H9 (cell line): ENCODE data around the gene DCTN2. TPM values are rescaled to one million over a fixed set of nuclear protein-coding genes. Genes with fewer than 3 reads are reported as not detected.
A peak's percentile ranks its signal among the peaks of the same experiment; 100 is the strongest.

Experiments
- DNase-seq: peaks from one replicate; pipeline ENCODE4 v3.0.0-alpha.2; 2017
- H2AFZ ChIP-seq: one replicate; pipeline ENCODE4 v1.6.1; 2013; ENCODE audit warnings: mild to moderate bottlenecking, low read length, control low read depth, moderate library complexity
- H2AK5ac ChIP-seq: 2 replicates; pipeline ENCODE4 v1.6.1; 2013; ENCODE audit warnings: low read length, control low read depth, mixed read lengths; ENCODE audit not compliant: insufficient read length
- H2BK120ac ChIP-seq: one replicate; pipeline ENCODE4 v1.6.1; 2013; ENCODE audit warnings: low read depth, mild to moderate bottlenecking, low read length, control low read depth, inconsistent platforms; ENCODE audit not compliant: poor library complexity, severe bottlenecking
- H2BK12ac ChIP-seq: 2 replicates; pipeline ENCODE4 v1.6.1; 2013; ENCODE audit warnings: low read length, control low read depth, mixed read lengths, low read depth; ENCODE audit not compliant: insufficient read length
- H2BK15ac ChIP-seq: 2 replicates; pipeline ENCODE4 v1.6.1; 2013; ENCODE audit warnings: low read depth, low read length, control low read depth
- H2BK20ac ChIP-seq: one replicate; pipeline ENCODE4 v1.6.1; 2013; ENCODE audit warnings: low read depth, mild to moderate bottlenecking, low read length, control low read depth, inconsistent platforms; ENCODE audit not compliant: poor library complexity, severe bottlenecking
- H2BK5ac ChIP-seq: 2 replicates; pipeline ENCODE4 v1.6.1; 2013; ENCODE audit warnings: low read length, control low read depth, mixed read lengths; ENCODE audit not compliant: insufficient read length
- H3K14ac ChIP-seq: 2 replicates; pipeline ENCODE4 v1.6.1; 2013; ENCODE audit warnings: low read length, control low read depth; ENCODE audit not compliant: insufficient read depth
- H3K18ac ChIP-seq: 2 replicates; pipeline ENCODE4 v1.6.1; 2013; ENCODE audit warnings: low read depth, mild to moderate bottlenecking, mixed read lengths, low read length, control low read depth; ENCODE audit not compliant: insufficient read length
- H3K23ac ChIP-seq: 2 replicates; pipeline ENCODE4 v1.6.1; 2013; ENCODE audit warnings: low read length, control low read depth, mixed read lengths, low read depth; ENCODE audit not compliant: insufficient read length
- H3K23me2 ChIP-seq: 2 replicates; pipeline ENCODE4 v1.6.1; 2013; ENCODE audit warnings: low read depth, mild to moderate bottlenecking, mixed read lengths, low read length, control low read depth; ENCODE audit not compliant: insufficient read length, poor library complexity, severe bottlenecking
- H3K27ac ChIP-seq: 2 replicates; pipeline ENCODE4 v1.5.1; 2013; ENCODE audit warnings: low read length, control low read depth, mixed read lengths, low read depth; ENCODE audit not compliant: insufficient read length
- H3K27me3 ChIP-seq: 2 replicates; pipeline ENCODE4 v1.6.1; 2013; ENCODE audit warnings: low read length, control low read depth, inconsistent platforms; ENCODE audit not compliant: insufficient read depth
- H3K4ac ChIP-seq: 2 replicates; pipeline ENCODE4 v1.6.1; 2013; ENCODE audit warnings: low read depth, mild to moderate bottlenecking, control low read depth, inconsistent platforms, low read length, moderate library complexity
- H3K4me1 ChIP-seq: 2 replicates; pipeline ENCODE4 v1.6.1; 2013; ENCODE audit warnings: low read length, control low read depth, inconsistent platforms; ENCODE audit not compliant: insufficient read depth
- H3K4me2 ChIP-seq: 2 replicates; pipeline ENCODE4 v1.6.1; 2013; ENCODE audit warnings: low read length, control low read depth, mixed read lengths; ENCODE audit not compliant: insufficient read length, insufficient read depth
- H3K56ac ChIP-seq: 2 replicates; pipeline ENCODE4 v1.6.1; 2013; ENCODE audit warnings: low read depth, mild to moderate bottlenecking, mixed read lengths, low read length, control low read depth; ENCODE audit not compliant: insufficient read length
- H3K79me1 ChIP-seq: 2 replicates; pipeline ENCODE4 v1.6.1; 2013; ENCODE audit warnings: low read depth, mild to moderate bottlenecking, moderate library complexity, low read length, control low read depth, inconsistent platforms; ENCODE audit not compliant: insufficient read depth, poor library complexity, severe bottlenecking
- H3K79me2 ChIP-seq: 2 replicates; pipeline ENCODE4 v1.6.1; 2013; ENCODE audit warnings: low read length, control low read depth, inconsistent platforms; ENCODE audit not compliant: insufficient read depth
- H3K9ac ChIP-seq: 2 replicates; pipeline ENCODE4 v1.6.1; 2013; ENCODE audit warnings: low read length, control low read depth, mixed read lengths; ENCODE audit not compliant: insufficient read length; ENCODE audit errors: extremely low read depth
- H3K9me3 ChIP-seq: one replicate; pipeline ENCODE4 v1.6.1; 2013; ENCODE audit warnings: low read depth, low read length, inconsistent platforms; ENCODE audit not compliant: control insufficient read depth
- H3T11ph ChIP-seq: one replicate; pipeline ENCODE4 v1.6.1; 2013; ENCODE audit warnings: mild to moderate bottlenecking, low read length, control low read depth, inconsistent platforms
- H4K20me1 ChIP-seq: one replicate; pipeline ENCODE4 v1.6.1; 2013; ENCODE audit not compliant: control insufficient read depth, insufficient read length, insufficient read depth
- H4K5ac ChIP-seq: 2 replicates; pipeline ENCODE4 v1.6.1; 2013; ENCODE audit warnings: low read depth, mild to moderate bottlenecking, mixed read lengths, low read length, control low read depth; ENCODE audit not compliant: insufficient read length
- H4K8ac ChIP-seq: replicated peaks from 2 replicates; pipeline ENCODE4 v1.6.1; 2013; ENCODE audit warnings: low read length, control low read depth, mixed read lengths, low read depth; ENCODE audit not compliant: insufficient read length
- H4K91ac ChIP-seq: 2 replicates; pipeline ENCODE4 v1.6.1; 2013; ENCODE audit warnings: low read depth, mild to moderate bottlenecking, moderate library complexity, mixed read lengths, low read length, control low read depth; ENCODE audit not compliant: insufficient read length
- H3K27ac Mint-ChIP-seq, 3 experiments: 2 replicates in 2 of 3; 3 replicates in 1 of 3; pipeline ENCODE4 v1.8.0; 2020 to 2021; ENCODE audit warnings: mixed read lengths in 3 of 3, mild to moderate bottlenecking in 1 of 3, moderate library complexity in 1 of 3
- H3K27me3 Mint-ChIP-seq: 2 replicates; pipeline ENCODE4 v1.8.0; 2021; ENCODE audit warnings: low read depth, mild to moderate bottlenecking, moderate library complexity, mixed read lengths
- H3K36me3 Mint-ChIP-seq, 3 experiments: 2 replicates in 2 of 3; 3 replicates in 1 of 3; pipeline ENCODE4 v1.8.0; 2020 to 2021; ENCODE audit warnings: low read depth in 3 of 3, mixed read lengths in 3 of 3; ENCODE audit not compliant: insufficient read depth in 1 of 3
- H3K4me1 Mint-ChIP-seq, 2 experiments: 2 replicates each; pipeline ENCODE4 v1.8.0; 2020; ENCODE audit warnings: mixed read lengths in 2 of 2
- H3K4me3 Mint-ChIP-seq, 2 experiments: 2 replicates in 1 of 2; 3 replicates in 1 of 2; pipeline ENCODE4 v1.8.0; 2020 to 2021; ENCODE audit warnings: mild to moderate bottlenecking in 2 of 2, mixed read lengths in 2 of 2, moderate library complexity in 1 of 2
- H3K9me3 Mint-ChIP-seq, 2 experiments: 2 replicates in 1 of 2; 3 replicates in 1 of 2; pipeline ENCODE4 v1.8.0; 2020; ENCODE audit warnings: mild to moderate bottlenecking in 2 of 2, mixed read lengths in 2 of 2, moderate library complexity in 1 of 2
- CTCF ChIP-seq: fragments of 200-600 bp; sonication (generic); conservative IDR thresholded peaks from 3 replicates; pipeline ENCODE4 v1.8.0; 2021; ENCODE audit warnings: antibody characterized with exemption, mild to moderate bottlenecking
- WGBS: extraction: QIAGEN DNeasy Blood & Tissue Kit; methylation state at CpG from one replicate; pipeline ENCODE4 v1.1.7; 2013; ENCODE audit warnings: missing lambda C conversion rate, low lambda C conversion rate, mixed read lengths; ENCODE audit not compliant: insufficient read length; ENCODE audit errors: extremely low coverage; 5-methylcytosine and 5-hydroxymethylcytosine counted together
- total RNA-seq: library from RNA; stranded (reverse); gene quantifications from 2 replicates; pipeline ENCODE4 v1.2.1, GENCODE V29; 2021

The DCTN2 gene
- total RNA-seq, 1 experiment from 2014 or later, result 97.7 TPM

DNA sequence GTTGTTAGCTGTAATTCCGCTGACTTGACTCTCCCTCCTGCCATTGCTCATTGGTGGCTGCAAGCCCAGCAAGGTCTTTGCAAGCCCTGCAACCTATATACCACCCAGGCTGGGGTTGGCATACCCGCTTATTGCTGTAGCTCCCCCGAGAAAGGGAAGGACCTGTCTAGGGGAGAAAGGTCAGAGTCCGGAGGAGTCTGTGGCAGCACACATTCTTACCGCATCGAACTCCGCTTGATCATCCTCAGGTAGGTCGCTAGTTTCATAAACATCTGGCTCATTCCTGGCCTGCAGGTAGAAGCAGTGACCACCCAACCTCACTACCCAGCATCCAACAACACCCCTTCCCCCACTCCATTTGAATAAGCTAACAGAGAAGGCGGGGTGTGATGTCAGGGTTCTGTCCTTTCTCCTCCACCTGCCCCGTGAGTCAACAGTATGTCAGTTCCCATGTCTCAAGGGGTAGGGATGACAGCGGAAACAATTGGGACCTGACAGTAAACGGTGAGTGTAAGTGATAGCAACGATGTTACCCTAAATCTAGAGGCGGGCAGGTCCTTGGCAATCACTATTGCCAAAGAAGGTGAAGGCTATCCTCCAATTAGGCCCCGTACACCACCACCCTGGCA lies 1.1 kb downstream of the DCTN2 start:
- H3K23ac ChIP-seq, result no peak overlapping the region
- peaks cover 14% of the 10 kb centered on the region for H3K79me1 ChIP-seq
- no peaks in the 10 kb centered on the region for H3K9me3 ChIP-seq
- H2BK20ac ChIP-seq, result no peak overlapping the region
- H3K4ac ChIP-seq, result no peak overlapping the region
- no peak overlapping the region for H2BK120ac ChIP-seq
- Mint-ChIP-seq H3K27me3 (peaks cover 22% of the 10 kb centered on the region), H3K36me3 (peaks cover 0 to 22% (median 13%) of the 10 kb centered on the region in 3 experiments; a peak in 5 of 7 replicates), H3K27ac (peak overlapping the region in 1 of 3 experiments; percentile 51; a peak in 2 of 7 replicates), H3K4me1 (peaks cover 31 to 38% of the 10 kb centered on the region in 2 experiments), H3K9me3 (no peaks in the 10 kb centered on the region), H3K4me3 (peak overlapping the region; percentile 98 to 99)
- H2BK15ac ChIP-seq, result no peak overlapping the region
- no peak overlapping the region for H2BK5ac ChIP-seq
- H2BK12ac ChIP-seq, result no peak overlapping the region
- H4K20me1 ChIP-seq, result no peaks in the 10 kb centered on the region
- no peak overlapping the region for H3K14ac ChIP-seq
- no peak overlapping the region for H4K5ac ChIP-seq
- no peak overlapping the region for H3K56ac ChIP-seq
- peaks cover 16% of the 10 kb centered on the region for H3K23me2 ChIP-seq
- H3K4me2 ChIP-seq, result peak overlapping the region; percentile 73
- TF ChIP-seq CTCF, result no peak
- H3K18ac ChIP-seq, result no peak overlapping the region
- no peak overlapping the region for H2AFZ ChIP-seq
- no peak overlapping the region for H4K8ac ChIP-seq
- H3K27ac ChIP-seq, result no peak overlapping the region
- H2AK5ac ChIP-seq, result no peak overlapping the region
- H3T11ph ChIP-seq, result no peak overlapping the region
- peaks cover 11% of the 10 kb centered on the region for H3K4me1 ChIP-seq
- no peak overlapping the region for H4K91ac ChIP-seq
- H3K79me2 ChIP-seq, result no peaks in the 10 kb centered on the region; the same call in 1 of the 2 replicates
- peak overlapping the region; percentile 84 for H3K9ac ChIP-seq
- no CpG with 5 or more reads among the region's 15 CpGs for WGBS
- no peaks in the 10 kb centered on the region; the same call in 1 of the 2 replicates for H3K27me3 ChIP-seq
- DNase-seq, result no peak
